Transverse colon (tissue), 3 donors: ENCODE results near the gene MINDY1.

Experiments
- CTCF ChIP-seq, 5 experiments: fragments of 200-600 bp in 3 of 5; fragments of 450-650 bp in 2 of 5; sonication (generic) in 3 of 5; IDR thresholded peaks; 1 replicate in 2 of 5; 2 replicates in 3 of 5; pipeline ENCODE4 v1.5.1; 2016 to 2017; ENCODE audit warnings: antibody characterized with exemption in 5 of 5, inconsistent platforms in 3 of 5, mild to moderate bottlenecking in 2 of 5, moderate library complexity in 1 of 5
- POLR2A ChIP-seq: fragments of 450-650 bp; IDR thresholded peaks from one replicate; pipeline ENCODE4 v1.6.1; 2016; ENCODE audit warnings: antibody characterized with exemption, mild to moderate bottlenecking, moderate library complexity

- no peak for TF ChIP-seq POLR2A
- no peak for TF ChIP-seq CTCF (IDR thresholded peaks at IDR 0.05)
Measured at GRCh38 chr1:150954708-150955107, 52.0 kb downstream of the MINDY1 start.
